ENCODE measurements around the gene CDK15.

The CDK15 gene

GRCh38 chr2:201769666-201770373 is 36.5 kb upstream of the CDK15 start:
- H3K79me2 ChIP-seq (ENCODE audit: low read length): peaks cover 14% of the 10 kb centered on the region

DNA sequence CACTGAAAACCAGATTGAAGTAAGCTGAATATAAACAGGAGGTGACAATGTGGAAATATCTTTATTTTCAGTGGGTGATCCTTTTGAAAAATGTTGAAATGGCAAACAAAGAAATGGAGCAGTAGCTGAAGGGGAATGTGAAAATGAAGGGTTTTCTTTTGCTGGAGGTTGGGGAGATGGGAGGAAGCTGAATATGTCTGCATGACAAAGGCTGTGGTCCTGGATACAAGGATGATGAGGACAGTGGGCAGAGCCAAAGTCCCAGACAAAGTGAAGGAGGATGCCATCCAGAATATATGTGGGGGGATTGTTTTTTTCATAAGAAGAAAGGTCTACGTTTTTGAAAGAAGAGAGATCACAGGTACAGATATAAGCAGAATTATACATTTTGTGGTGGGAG is 32.3 kb upstream of the CDK15 start:
- Histone ChIP-seq H2AFZ (ENCODE audit: low read length) (no peak overlapping the region), H3K79me2 (ENCODE audit: low read length) (peaks cover 44% of the 10 kb centered on the region), H4K20me1 (ENCODE audit: insufficient read depth, low read length) (no peaks in the 10 kb centered on the region), H3K27ac (ENCODE audit: low read length) (no peak overlapping the region), H3K4me3 (ENCODE audit: low read length) (no peak overlapping the region), H3F3A (ENCODE audit: insufficient read depth, low read length) (no peaks in the 10 kb centered on the region), H3K4me2 (ENCODE audit: low read depth, low read length) (no peak overlapping the region), H3K36me3 (replicated peaks; ENCODE audit: insufficient read depth, low read length) (no peaks in the 10 kb centered on the region), H3K27me3 (replicated peaks; ENCODE audit: insufficient read depth, low read length) (no peaks in the 10 kb centered on the region), H3K9me3 (replicated peaks; ENCODE audit: insufficient read depth, low read length) (no peaks in the 10 kb centered on the region), H3K9me2 (replicated peaks; ENCODE audit: insufficient read depth, low read length) (no peaks in the 10 kb centered on the region), H3K9ac (ENCODE audit: low read length) (no peak overlapping the region), H3K4me1 (ENCODE audit: low read length) (no peaks in the 10 kb centered on the region)
- no peak for DNase-seq
- TF ChIP-seq, protein P1, sequence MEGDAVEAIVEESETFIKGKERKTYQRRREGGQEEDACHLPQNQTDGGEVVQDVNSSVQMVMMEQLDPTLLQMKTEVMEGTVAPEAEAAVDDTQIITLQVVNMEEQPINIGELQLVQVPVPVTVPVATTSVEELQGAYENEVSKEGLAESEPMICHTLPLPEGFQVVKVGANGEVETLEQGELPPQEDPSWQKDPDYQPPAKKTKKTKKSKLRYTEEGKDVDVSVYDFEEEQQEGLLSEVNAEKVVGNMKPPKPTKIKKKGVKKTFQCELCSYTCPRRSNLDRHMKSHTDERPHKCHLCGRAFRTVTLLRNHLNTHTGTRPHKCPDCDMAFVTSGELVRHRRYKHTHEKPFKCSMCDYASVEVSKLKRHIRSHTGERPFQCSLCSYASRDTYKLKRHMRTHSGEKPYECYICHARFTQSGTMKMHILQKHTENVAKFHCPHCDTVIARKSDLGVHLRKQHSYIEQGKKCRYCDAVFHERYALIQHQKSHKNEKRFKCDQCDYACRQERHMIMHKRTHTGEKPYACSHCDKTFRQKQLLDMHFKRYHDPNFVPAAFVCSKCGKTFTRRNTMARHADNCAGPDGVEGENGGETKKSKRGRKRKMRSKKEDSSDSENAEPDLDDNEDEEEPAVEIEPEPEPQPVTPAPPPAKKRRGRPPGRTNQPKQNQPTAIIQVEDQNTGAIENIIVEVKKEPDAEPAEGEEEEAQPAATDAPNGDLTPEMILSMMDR (IDR thresholded peaks at IDR 0.05; ENCODE audit: low read length): no peak
- TF ChIP-seq EZH2phosphoT487 (IDR thresholded peaks at IDR 0.05; ENCODE audit: low read length) (no peak), EZH2 (optimal IDR thresholded peaks at IDR 0.05; ENCODE audit: low read depth, low read length) (no peak)

More at GRCh38 chr2:201769666-201770373, 36.5 kb upstream of the CDK15 start:
- Histone ChIP-seq H3F3A (ENCODE audit: insufficient read depth, low read length) (no peaks in the 10 kb centered on the region), H3K4me1 (ENCODE audit: low read length) (no peaks in the 10 kb centered on the region), H3K9me2 (replicated peaks; ENCODE audit: insufficient read depth, low read length) (no peaks in the 10 kb centered on the region), H3K4me3 (ENCODE audit: low read length) (no peak overlapping the region), H3K4me2 (ENCODE audit: low read depth, low read length) (no peak overlapping the region), H3K9ac (ENCODE audit: low read length) (no peak overlapping the region), H4K20me1 (ENCODE audit: insufficient read depth, low read length) (no peaks in the 10 kb centered on the region), H3K36me3 (replicated peaks; ENCODE audit: insufficient read depth, low read length) (no peaks in the 10 kb centered on the region), H2AFZ (ENCODE audit: low read length) (no peak overlapping the region), H3K9me3 (replicated peaks; ENCODE audit: insufficient read depth, low read length) (no peaks in the 10 kb centered on the region), H3K27ac (ENCODE audit: low read length) (no peak overlapping the region), H3K27me3 (replicated peaks; ENCODE audit: insufficient read depth, low read length) (no peaks in the 10 kb centered on the region)
- no peak for DNase-seq
- TF ChIP-seq, protein P1 (IDR thresholded peaks at IDR 0.05; ENCODE audit: low read length): no peak

DNA sequence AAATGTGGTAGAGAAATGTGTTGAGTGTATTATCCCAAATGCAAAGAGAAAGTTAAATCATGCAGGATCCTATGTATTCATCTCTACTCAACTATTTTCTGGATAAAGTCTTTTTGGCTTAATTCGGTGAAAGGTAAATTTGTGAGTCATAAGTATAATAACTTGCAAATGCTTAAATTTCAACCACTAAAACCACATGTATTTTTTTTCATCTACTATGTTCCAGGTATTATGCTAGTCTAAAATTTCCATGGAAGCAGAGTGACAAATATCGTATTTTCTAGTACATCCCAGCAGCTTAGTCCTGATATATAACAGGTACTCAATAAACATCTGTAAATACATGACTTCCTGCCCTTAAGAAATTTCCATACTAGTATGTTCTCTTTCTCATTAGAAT is 31.8 kb upstream of the CDK15 start:
- no peak overlapping the region for H3K9ac ChIP-seq (ENCODE audit: low read length)
- H3K4me1 ChIP-seq (ENCODE audit: low read length): peaks cover 4% of the 10 kb centered on the region; the same call in 1 of the 2 replicates
- no peaks in the 10 kb centered on the region for H4K20me1 ChIP-seq (ENCODE audit: insufficient read depth, low read length)
- peaks cover 50% of the 10 kb centered on the region for H3K79me2 ChIP-seq (ENCODE audit: low read length)
- H3K36me3 ChIP-seq (replicated peaks; ENCODE audit: insufficient read depth, low read length): no peaks in the 10 kb centered on the region
- H3F3A ChIP-seq (ENCODE audit: insufficient read depth, low read length): no peaks in the 10 kb centered on the region
- H3K9me2 ChIP-seq (replicated peaks; ENCODE audit: insufficient read depth, low read length): no peaks in the 10 kb centered on the region
- H3K27me3 ChIP-seq (replicated peaks; ENCODE audit: insufficient read depth, low read length): no peaks in the 10 kb centered on the region
- H3K4me3 ChIP-seq (ENCODE audit: low read length): no peak overlapping the region
- no peak overlapping the region for H2AFZ ChIP-seq (ENCODE audit: low read length)
- no peak for DNase-seq
- TF ChIP-seq EZH2phosphoT487 (IDR thresholded peaks at IDR 0.05; ENCODE audit: low read length) (no peak), EZH2 (optimal IDR thresholded peaks at IDR 0.05; ENCODE audit: low read depth, low read length) (no peak)
- TF ChIP-seq, protein P1 (IDR thresholded peaks at IDR 0.05; ENCODE audit: low read length): no peak
- no peaks in the 10 kb centered on the region for H3K9me3 ChIP-seq (replicated peaks; ENCODE audit: insufficient read depth, low read length)
- H3K4me2 ChIP-seq (ENCODE audit: low read depth, low read length): no peak overlapping the region
- H3K27ac ChIP-seq (ENCODE audit: low read length): no peak overlapping the region

Data from MM.1S (cell line).